Spleen (tissue), 7 donors: ENCODE measurements around the gene TMEM45A.

Experiments
- CTCF ChIP-seq, 11 experiments: fragments of 200-600 bp in 7 of 11; fragments of 450-650 bp in 4 of 11; sonication (generic) in 4 of 11; IDR thresholded peaks in 8 of 11; conservative IDR thresholded peaks in 3 of 11; 1 replicate in 7 of 11; 2 replicates in 4 of 11; pipeline versions ENCODE4 v1.4.0 to v1.8.0; 2016 to 2021; ENCODE audit warnings: antibody characterized with exemption in 11 of 11, inconsistent platforms in 4 of 11, mild to moderate bottlenecking in 1 of 11
- POLR2AphosphoS5 ChIP-seq, 3 donors: sonication (generic); formaldehyde crosslinking; IDR thresholded peaks; one replicate each; pipeline ENCODE4 v1.5.1; 2017; ENCODE audit warnings: antibody characterized with exemption in 3 of 3
- donor health status: DM: no; HTN: no; CAD: no; lungs with moderate emphysema.
- donor health status: DM: no; HTN: no; CAD: no.
- donor health status: DM: no; HTN: no; CAD: no.

- TF ChIP-seq CTCF (IDR thresholded peaks at IDR 0.05 in 8 of 11, conservative IDR thresholded peaks at IDR 0.05 in 3 of 11) (no peak), POLR2AphosphoS5 (IDR thresholded peaks at IDR 0.05) (no peak)
Measured at GRCh38 chr3:100611221-100611620, 118.8 kb downstream of the TMEM45A start.
